Measurements from ENCODE around the gene MGLL.
A peak's percentile ranks its signal among the peaks of the same experiment; 100 is the strongest.

MGLL gene

DNA sequence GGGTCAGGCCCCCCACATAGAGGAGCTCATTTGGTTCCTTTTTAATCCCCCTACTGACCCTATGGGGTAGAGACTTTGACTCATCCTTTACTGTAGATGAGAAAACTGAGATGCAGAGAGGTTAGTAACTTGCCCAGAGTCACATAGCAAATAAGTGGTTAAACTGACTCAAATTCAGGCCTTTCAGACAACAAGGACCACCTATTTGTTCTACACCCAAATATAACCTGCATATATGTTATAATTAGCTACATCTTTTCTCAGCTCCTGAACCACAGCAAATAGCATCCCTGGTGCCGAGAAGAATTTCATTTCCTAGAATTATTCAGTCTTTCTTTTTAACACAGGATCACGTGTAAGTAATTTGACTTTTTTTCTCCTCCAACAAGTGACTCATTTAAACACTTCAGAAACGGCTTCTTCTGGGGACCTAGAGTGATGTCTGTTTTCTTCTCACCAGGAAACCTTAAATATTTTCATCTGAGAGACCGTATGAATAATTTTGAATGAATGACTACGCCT is 57.4 kb downstream of the MGLL start:
- Histone ChIP-seq H3K27ac (no peak overlapping the region), H3K4me3 (no peak overlapping the region)

DNA sequence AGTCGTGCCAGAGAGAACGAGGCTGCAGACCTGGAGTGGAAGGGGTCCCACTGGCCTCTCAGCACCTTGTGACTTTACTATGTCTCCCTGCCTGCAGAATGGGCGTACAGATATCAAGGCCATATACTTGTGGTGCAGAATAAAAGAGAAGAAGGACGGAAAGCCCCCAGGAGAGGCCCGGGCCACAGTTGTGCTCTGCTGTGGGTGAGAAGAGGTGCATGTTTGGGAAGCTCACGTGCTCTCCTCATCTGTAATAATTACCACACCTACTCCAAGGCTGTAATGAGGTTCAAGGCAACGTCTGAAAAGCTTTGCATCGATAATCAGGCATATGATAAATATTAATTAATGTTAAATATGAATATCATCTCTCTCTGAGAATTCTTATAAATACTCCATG is 58.0 kb downstream of the MGLL start:
- Histone ChIP-seq H3K4me3 (no peak overlapping the region), H3K27ac (no peak overlapping the region)

DNA sequence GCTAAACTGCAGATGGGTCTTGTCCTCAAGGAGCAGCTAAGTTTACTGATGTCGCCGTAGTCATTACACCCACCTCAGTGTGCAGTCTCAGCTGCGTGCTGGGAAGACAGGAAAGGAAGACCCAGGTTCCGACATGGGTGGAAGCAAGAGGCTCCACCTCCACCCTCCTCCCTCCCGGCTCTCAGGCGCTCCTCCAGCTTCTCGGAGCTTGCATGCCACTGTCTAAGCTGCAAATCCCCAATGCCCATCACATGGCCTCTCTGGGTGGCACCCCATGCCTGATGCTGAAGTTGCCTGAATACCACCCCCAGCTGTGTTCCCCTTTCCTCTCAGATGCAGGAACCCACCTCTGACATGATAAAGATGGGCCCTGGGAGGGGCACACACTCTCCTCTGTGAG is 58.5 kb downstream of the MGLL start:
- no peak overlapping the region for H3K27ac ChIP-seq
- H3K4me3 ChIP-seq = no peak overlapping the region

- Histone ChIP-seq H3K4me3 (no peak overlapping the region), H3K27ac (no peak overlapping the region)
These were observed 59.0 kb downstream of the MGLL start for GRCh38 chr3:127763337-127763736.

GRCh38 chr3:127762787-127763105 is 59.6 kb downstream of the MGLL start:
- H3K27ac ChIP-seq = no peak overlapping the region
- no peak overlapping the region for H3K4me3 ChIP-seq

DNA sequence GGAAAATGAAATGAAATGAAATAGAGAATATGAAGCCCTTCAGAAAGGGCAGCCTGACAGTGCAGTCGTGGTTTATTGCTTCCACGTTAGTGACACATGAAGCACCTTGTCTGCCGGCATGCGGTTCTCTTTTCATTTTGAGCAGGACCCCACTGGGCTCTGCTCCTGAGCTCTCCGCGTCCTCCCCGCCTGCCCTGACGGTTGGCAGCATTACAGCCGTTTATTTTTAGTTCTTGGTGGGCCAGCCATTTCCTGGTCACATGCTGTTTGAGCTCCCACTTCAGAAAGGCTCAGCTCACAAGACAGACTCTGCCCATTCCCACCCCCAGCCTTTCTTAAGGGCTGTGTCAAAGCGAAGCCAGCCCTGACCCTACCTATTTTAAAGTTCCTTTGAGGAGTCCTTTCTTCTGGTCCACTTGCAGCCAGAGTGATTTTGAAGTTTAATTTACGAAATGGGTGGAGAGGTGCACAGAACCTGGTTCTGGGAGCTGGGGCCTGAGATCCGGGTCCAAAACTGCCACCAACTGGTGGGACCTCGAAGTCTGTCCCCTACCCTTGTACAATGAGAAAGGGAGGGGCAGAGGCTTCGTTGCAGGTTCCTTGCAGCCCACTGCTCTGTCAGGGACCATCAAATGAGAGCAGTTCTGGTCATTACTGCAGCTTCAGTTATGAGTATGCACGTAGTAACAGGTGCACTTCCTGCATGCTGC is 60.1 kb downstream of the MGLL start:
- Histone ChIP-seq H3K27ac (peak overlapping the region in 4 of 21 experiments; percentile 33 to 49 (median 39)), H3K4me3 (no peak overlapping the region)

GRCh38 chr3:127761441-127761801 is 60.9 kb downstream of the MGLL start:
- no peak overlapping the region for H3K4me3 ChIP-seq
- peak overlapping the region in 4 of 21 experiments; percentile 33 to 49 (median 39) for H3K27ac ChIP-seq

GRCh38 chr3:127760791-127761440 is 61.4 kb downstream of the MGLL start:
- H3K27ac ChIP-seq = peak overlapping the region in 2 of 21 experiments; percentile 43 to 49
- H3K4me3 ChIP-seq = no peak overlapping the region

DNA sequence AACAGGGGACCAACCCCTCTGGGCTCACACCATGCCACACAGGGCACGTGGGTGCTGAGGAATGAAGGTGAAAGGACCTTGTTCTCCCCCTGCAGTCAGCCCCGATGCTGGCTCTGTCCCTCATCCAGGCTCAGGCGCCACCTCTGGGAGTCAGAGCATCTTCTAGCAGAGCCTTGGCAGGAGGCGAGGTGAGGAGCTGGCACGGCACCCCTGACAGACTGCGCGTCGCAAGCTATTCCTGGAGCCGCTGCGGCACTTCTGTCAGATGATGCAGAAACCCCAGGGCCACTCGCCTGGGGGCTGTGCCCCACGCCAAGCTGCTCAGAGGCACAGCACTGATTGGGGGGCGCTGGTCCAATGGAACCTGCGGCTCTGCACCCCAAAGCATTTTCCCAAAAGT is 62.0 kb downstream of the MGLL start:
- Histone ChIP-seq H3K27ac (no peak overlapping the region), H3K4me3 (no peak overlapping the region)

GRCh38 chr3:127759826-127760225 is 62.5 kb downstream of the MGLL start:
- Histone ChIP-seq H3K4me3 (no peak overlapping the region), H3K27ac (no peak overlapping the region)

- Histone ChIP-seq H3K4me3 (no peak overlapping the region), H3K27ac (no peak overlapping the region)
These were observed 64.3 kb downstream of the MGLL start for GRCh38 chr3:127758013-127758412.

DNA sequence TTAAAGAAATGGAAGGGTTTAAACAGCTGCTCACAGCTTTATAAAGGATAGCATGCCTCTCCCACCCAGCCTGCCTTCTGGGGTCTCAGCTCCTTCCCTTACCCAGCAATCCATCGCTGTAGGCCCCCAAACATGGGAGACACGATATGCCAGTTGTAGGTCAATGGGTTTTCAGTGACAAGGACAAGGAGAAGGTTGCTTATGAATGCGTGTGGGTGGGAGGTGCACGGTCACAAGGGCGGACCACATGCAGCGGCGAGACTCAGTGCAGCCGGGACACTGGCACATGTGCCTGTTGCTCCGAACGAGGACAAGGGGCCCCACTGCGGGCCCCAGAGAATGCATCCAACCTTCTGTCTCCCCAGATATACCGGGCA is 67.0 kb downstream of the MGLL start:
- H3K4me3 ChIP-seq = no peak overlapping the region
- H3K27ac ChIP-seq = peak overlapping the region in 1 of 21 experiments; percentile 16

GRCh38 chr3:127754411-127755304 is 67.7 kb downstream of the MGLL start:
- H3K4me3 ChIP-seq = no peak overlapping the region
- peak overlapping the region in 6 of 21 experiments; percentile 10 to 29 (median 22) for H3K27ac ChIP-seq

DNA sequence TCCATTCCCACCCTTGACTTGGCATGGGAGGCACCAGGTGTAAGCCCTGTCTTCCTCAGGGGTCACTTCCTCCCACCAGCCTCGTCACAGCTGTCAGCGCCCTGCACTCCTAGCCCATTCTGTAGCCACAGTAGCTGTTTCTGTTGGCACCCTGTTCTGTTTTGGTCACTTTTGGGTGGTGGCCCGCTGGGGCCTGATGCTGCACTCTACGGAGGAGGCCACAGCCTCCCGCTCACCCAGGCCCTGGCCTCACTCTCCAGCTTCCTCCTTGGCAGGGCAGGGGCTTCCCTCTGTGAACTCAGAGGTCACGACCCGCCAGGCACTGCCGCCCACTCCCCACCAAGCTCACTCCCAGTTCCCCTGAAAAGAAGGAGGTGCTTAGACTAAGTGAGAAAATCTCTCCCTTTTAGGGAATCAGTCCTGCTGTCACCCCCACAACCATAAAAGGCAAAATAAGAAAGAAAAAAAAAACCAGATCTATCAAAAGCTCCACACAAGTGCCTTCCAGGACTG is 68.4 kb downstream of the MGLL start:
- Histone ChIP-seq H3K27ac (peak overlapping the region in 6 of 21 experiments; percentile 10 to 43 (median 28)), H3K4me3 (no peak overlapping the region)

GRCh38 chr3:127753338-127753737 is 69.0 kb downstream of the MGLL start:
- H3K4me3 ChIP-seq = no peak overlapping the region
- no peak overlapping the region for H3K27ac ChIP-seq

GRCh38 chr3:127751782-127752181 is 70.5 kb downstream of the MGLL start:
- no peak overlapping the region for H3K4me3 ChIP-seq
- no peak overlapping the region for H3K27ac ChIP-seq

GRCh38 chr3:127751163-127751621 is 71.1 kb downstream of the MGLL start:
- H3K4me3 ChIP-seq = no peak overlapping the region
- H3K27ac ChIP-seq = peak overlapping the region in 2 of 21 experiments; percentile 13 to 21

GRCh38 chr3:127750226-127751031 is 71.9 kb downstream of the MGLL start:
- no peak overlapping the region for H3K4me3 ChIP-seq
- H3K27ac ChIP-seq = peak overlapping the region in 8 of 21 experiments; percentile 17 to 40 (median 26)

GRCh38 chr3:127749787-127750225 is 72.5 kb downstream of the MGLL start:
- peak overlapping the region in 9 of 21 experiments; percentile 17 to 40 (median 26) for H3K27ac ChIP-seq
- H3K4me3 ChIP-seq = no peak overlapping the region
